GM12878 (cell line): ENCODE results near the gene HERC2. TPM values are rescaled to one million over a fixed set of nuclear protein-coding genes. Genes with fewer than 3 reads are reported as not detected.

Experiments
- BHLHE40 ChIP-seq, 2 experiments: fragments of 450-650 bp in 1 of 2; IDR thresholded peaks; 2 replicates each; pipeline ENCODE4 v1.6.1; 2011 to 2017; ENCODE audit warnings: low read depth in 2 of 2, borderline replicate concordance in 1 of 2, improper control_type of control experiment in 1 of 2, low read length in 1 of 2, mild to moderate bottlenecking in 1 of 2
- CHD4 ChIP-seq: fragments of 200-600 bp; sonication (generic); IDR thresholded peaks from 2 replicates; pipeline ENCODE4 v1.6.1; 2016; ENCODE audit warnings: mild to moderate bottlenecking
- EED ChIP-seq: sonication (generic); IDR thresholded peaks from 2 replicates; pipeline ENCODE4 v1.6.1; 2016; ENCODE audit warnings: antibody characterized with exemption, low read depth
- LARP7 ChIP-seq: fragments of 450-650 bp; IDR thresholded peaks from 2 replicates; pipeline ENCODE4 v1.6.1; 2017; ENCODE audit warnings: mild to moderate bottlenecking
- MYC ChIP-seq: IDR thresholded peaks from 2 replicates; pipeline ENCODE4 v1.6.1; 2011; ENCODE audit warnings: mild to moderate bottlenecking, low read length, moderate library complexity, inconsistent platforms; ENCODE audit not compliant: insufficient read depth, insufficient replicate concordance, insufficient read length, severe bottlenecking
- SMAD5 ChIP-seq: IDR thresholded peaks from 2 replicates; pipeline ENCODE4 v1.6.1; 2016; ENCODE audit warnings: antibody characterized with exemption, low read depth
- SREBF1 ChIP-seq: IDR thresholded peaks from 2 replicates; pipeline ENCODE4 v1.6.1; 2012; ENCODE audit warnings: mild to moderate bottlenecking, low read length
- TAF1 ChIP-seq: IDR thresholded peaks from 2 replicates; pipeline ENCODE4 v1.6.1; 2011; ENCODE audit warnings: mild to moderate bottlenecking, low read depth, low read length, borderline replicate concordance
- YBX1 ChIP-seq: fragments of 450-650 bp; IDR thresholded peaks from 2 replicates; pipeline ENCODE4 v1.6.1; 2016; ENCODE audit warnings: antibody characterized with exemption
- polyA plus RNA-seq, 11 experiments: library from polyadenylated mRNA; depleted of rRNA in 4 of 11; unstranded in 6 of 11; stranded (reverse) in 5 of 11; fragments of >200 nt; fragmentation: Nextera tagmentation in 4 of 11; fragmentation: Illumina TruSeq in 1 of 11; extraction: Ambion mirVana in 4 of 11; extraction: Trizol in 1 of 11; gene quantifications; 1 replicate in 1 of 11; 2 replicates in 10 of 11; pipeline versions ENCODE4 v1.2.1 to v1.2.3, GENCODE V29; 2011 to 2016; ENCODE audit warnings: inconsistent platforms in 2 of 11, missing spikeins in 2 of 11, low read depth in 1 of 11
- total RNA-seq, 4 experiments: library from RNA; depleted of rRNA in 3 of 4; stranded (reverse); fragments of >200 nt in 3 of 4; fragmentation: Illumina TruSeq in 1 of 4; extraction: Trizol in 1 of 4; gene quantifications; 2 replicates each; pipeline versions ENCODE4 v1.2.1 to v1.2.3, GENCODE V29; 2013 to 2021
- TF ChIP-seq, protein P1 (sequence below): fragments of 450-650 bp; IDR thresholded peaks from 2 replicates; pipeline ENCODE4 v1.6.1; 2016; ENCODE audit warnings: mild to moderate bottlenecking, moderate library complexity, borderline replicate concordance
- TF ChIP-seq, protein P2 (sequence below), 3 experiments: IDR thresholded peaks in 2 of 3; conservative IDR thresholded peaks in 1 of 3; 2 replicates each; pipeline ENCODE4 v1.5.1; 2011; ENCODE audit warnings: low read depth in 3 of 3, low read length in 3 of 3, mild to moderate bottlenecking in 3 of 3, control low read depth in 2 of 3, moderate library complexity in 2 of 3, inconsistent platforms in 1 of 3, mixed read lengths in 1 of 3; ENCODE audit not compliant: control insufficient read depth in 2 of 3, insufficient read depth in 1 of 3; ENCODE audit errors: extremely low read depth in 1 of 3
- TF ChIP-seq, protein P3 (sequence below): IDR thresholded peaks from 2 replicates; pipeline ENCODE4 v1.6.1; 2011; ENCODE audit warnings: mild to moderate bottlenecking, low read depth, low read length, moderate library complexity; ENCODE audit not compliant: insufficient replicate concordance
- TF ChIP-seq, protein P4 (sequence below): fragments of 450-650 bp; IDR thresholded peaks from 2 replicates; pipeline ENCODE4 v1.6.1; 2017; ENCODE audit warnings: mild to moderate bottlenecking, moderate library complexity
- TF ChIP-seq, protein P5 (sequence below): IDR thresholded peaks from 2 replicates; pipeline ENCODE4 v1.6.1; 2012; ENCODE audit warnings: low read depth, low read length, improper control_type of control experiment
- TF ChIP-seq, protein P6 (sequence below): fragments of 450-650 bp; formaldehyde crosslinking; IDR thresholded peaks from 2 replicates; pipeline ENCODE4 v1.5.0; 2022; ENCODE audit warnings: mild to moderate bottlenecking, missing genetic modification characterization

The HERC2 gene
- total and polyA plus RNA-seq, 10 of the 15 experiments (the other 5 are each of a cell fraction or from before 2014, with no cell fraction given): 6.1 to 39.0 (median 24.0) TPM

DNA sequence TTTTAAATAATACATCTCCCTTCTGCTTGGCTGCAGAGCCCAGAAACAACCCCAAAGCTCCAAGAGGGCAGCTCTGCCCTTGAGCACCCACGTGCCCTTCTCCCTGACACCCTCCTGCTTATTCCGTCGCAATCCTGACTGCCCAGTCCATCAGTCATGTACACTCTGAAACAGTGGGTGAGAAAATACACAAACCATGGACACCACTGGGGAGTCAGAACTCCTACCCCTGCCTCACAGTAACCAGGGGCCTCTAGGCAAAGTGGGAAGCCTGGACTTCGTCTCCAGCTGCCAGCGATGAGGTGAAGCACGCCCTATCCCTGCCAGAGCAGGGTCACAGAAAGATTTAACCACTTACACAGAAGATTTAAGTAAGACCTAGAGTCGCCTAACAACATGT, 40.1 kb downstream of the HERC2 start (continued):
- TF ChIP-seq, protein P1, sequence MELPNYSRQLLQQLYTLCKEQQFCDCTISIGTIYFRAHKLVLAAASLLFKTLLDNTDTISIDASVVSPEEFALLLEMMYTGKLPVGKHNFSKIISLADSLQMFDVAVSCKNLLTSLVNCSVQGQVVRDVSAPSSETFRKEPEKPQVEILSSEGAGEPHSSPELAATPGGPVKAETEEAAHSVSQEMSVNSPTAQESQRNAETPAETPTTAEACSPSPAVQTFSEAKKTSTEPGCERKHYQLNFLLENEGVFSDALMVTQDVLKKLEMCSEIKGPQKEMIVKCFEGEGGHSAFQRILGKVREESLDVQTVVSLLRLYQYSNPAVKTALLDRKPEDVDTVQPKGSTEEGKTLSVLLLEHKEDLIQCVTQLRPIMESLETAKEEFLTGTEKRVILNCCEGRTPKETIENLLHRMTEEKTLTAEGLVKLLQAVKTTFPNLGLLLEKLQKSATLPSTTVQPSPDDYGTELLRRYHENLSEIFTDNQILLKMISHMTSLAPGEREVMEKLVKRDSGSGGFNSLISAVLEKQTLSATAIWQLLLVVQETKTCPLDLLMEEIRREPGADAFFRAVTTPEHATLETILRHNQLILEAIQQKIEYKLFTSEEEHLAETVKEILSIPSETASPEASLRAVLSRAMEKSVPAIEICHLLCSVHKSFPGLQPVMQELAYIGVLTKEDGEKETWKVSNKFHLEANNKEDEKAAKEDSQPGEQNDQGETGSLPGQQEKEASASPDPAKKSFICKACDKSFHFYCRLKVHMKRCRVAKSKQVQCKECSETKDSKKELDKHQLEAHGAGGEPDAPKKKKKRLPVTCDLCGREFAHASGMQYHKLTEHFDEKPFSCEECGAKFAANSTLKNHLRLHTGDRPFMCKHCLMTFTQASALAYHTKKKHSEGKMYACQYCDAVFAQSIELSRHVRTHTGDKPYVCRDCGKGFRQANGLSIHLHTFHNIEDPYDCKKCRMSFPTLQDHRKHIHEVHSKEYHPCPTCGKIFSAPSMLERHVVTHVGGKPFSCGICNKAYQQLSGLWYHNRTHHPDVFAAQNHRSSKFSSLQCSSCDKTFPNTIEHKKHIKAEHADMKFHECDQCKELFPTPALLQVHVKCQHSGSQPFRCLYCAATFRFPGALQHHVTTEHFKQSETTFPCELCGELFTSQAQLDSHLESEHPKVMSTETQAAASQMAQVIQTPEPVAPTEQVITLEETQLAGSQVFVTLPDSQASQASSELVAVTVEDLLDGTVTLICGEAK: no peak
- TF ChIP-seq, protein P2, sequence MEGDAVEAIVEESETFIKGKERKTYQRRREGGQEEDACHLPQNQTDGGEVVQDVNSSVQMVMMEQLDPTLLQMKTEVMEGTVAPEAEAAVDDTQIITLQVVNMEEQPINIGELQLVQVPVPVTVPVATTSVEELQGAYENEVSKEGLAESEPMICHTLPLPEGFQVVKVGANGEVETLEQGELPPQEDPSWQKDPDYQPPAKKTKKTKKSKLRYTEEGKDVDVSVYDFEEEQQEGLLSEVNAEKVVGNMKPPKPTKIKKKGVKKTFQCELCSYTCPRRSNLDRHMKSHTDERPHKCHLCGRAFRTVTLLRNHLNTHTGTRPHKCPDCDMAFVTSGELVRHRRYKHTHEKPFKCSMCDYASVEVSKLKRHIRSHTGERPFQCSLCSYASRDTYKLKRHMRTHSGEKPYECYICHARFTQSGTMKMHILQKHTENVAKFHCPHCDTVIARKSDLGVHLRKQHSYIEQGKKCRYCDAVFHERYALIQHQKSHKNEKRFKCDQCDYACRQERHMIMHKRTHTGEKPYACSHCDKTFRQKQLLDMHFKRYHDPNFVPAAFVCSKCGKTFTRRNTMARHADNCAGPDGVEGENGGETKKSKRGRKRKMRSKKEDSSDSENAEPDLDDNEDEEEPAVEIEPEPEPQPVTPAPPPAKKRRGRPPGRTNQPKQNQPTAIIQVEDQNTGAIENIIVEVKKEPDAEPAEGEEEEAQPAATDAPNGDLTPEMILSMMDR (IDR thresholded peaks at IDR 0.05 in 2 of 3, conservative IDR thresholded peaks at IDR 0.05 in 1 of 3; ENCODE audit: control insufficient read depth in 2 of 3, extremely low read depth in 1 of 3, insufficient read depth in 1 of 3, low read depth in 3 of 3, low read length in 3 of 3): no peak
- no peak for TF ChIP-seq YBX1
- TF ChIP-seq CHD4: no peak
- no peak for TF ChIP-seq BHLHE40 (IDR thresholded peaks at IDR 0.05; ENCODE audit: borderline replicate concordance in 1 of 2, low read depth in 2 of 2, low read length in 1 of 2)
- TF ChIP-seq EED: no peak
- TF ChIP-seq, protein P3, sequence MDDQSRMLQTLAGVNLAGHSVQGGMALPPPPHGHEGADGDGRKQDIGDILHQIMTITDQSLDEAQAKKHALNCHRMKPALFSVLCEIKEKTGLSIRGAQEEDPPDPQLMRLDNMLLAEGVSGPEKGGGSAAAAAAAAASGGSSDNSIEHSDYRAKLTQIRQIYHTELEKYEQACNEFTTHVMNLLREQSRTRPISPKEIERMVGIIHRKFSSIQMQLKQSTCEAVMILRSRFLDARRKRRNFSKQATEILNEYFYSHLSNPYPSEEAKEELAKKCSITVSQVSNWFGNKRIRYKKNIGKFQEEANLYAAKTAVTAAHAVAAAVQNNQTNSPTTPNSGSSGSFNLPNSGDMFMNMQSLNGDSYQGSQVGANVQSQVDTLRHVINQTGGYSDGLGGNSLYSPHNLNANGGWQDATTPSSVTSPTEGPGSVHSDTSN: no peak
- TF ChIP-seq SREBF1: no peak
- TF ChIP-seq, protein P4, sequence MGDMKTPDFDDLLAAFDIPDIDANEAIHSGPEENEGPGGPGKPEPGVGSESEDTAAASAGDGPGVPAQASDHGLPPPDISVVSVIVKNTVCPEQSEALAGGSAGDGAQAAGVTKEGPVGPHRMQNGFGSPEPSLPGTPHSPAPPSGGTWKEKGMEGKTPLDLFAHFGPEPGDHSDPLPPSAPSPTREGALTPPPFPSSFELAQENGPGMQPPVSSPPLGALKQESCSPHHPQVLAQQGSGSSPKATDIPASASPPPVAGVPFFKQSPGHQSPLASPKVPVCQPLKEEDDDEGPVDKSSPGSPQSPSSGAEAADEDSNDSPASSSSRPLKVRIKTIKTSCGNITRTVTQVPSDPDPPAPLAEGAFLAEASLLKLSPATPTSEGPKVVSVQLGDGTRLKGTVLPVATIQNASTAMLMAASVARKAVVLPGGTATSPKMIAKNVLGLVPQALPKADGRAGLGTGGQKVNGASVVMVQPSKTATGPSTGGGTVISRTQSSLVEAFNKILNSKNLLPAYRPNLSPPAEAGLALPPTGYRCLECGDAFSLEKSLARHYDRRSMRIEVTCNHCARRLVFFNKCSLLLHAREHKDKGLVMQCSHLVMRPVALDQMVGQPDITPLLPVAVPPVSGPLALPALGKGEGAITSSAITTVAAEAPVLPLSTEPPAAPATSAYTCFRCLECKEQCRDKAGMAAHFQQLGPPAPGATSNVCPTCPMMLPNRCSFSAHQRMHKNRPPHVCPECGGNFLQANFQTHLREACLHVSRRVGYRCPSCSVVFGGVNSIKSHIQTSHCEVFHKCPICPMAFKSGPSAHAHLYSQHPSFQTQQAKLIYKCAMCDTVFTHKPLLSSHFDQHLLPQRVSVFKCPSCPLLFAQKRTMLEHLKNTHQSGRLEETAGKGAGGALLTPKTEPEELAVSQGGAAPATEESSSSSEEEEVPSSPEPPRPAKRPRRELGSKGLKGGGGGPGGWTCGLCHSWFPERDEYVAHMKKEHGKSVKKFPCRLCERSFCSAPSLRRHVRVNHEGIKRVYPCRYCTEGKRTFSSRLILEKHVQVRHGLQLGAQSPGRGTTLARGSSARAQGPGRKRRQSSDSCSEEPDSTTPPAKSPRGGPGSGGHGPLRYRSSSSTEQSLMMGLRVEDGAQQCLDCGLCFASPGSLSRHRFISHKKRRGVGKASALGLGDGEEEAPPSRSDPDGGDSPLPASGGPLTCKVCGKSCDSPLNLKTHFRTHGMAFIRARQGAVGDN: no peak
- TF ChIP-seq, protein P5, sequence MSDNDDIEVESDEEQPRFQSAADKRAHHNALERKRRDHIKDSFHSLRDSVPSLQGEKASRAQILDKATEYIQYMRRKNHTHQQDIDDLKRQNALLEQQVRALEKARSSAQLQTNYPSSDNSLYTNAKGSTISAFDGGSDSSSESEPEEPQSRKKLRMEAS: no peak
- TF ChIP-seq SMAD5: no peak
- TF ChIP-seq MYC: no peak
- TF ChIP-seq, protein P6, sequence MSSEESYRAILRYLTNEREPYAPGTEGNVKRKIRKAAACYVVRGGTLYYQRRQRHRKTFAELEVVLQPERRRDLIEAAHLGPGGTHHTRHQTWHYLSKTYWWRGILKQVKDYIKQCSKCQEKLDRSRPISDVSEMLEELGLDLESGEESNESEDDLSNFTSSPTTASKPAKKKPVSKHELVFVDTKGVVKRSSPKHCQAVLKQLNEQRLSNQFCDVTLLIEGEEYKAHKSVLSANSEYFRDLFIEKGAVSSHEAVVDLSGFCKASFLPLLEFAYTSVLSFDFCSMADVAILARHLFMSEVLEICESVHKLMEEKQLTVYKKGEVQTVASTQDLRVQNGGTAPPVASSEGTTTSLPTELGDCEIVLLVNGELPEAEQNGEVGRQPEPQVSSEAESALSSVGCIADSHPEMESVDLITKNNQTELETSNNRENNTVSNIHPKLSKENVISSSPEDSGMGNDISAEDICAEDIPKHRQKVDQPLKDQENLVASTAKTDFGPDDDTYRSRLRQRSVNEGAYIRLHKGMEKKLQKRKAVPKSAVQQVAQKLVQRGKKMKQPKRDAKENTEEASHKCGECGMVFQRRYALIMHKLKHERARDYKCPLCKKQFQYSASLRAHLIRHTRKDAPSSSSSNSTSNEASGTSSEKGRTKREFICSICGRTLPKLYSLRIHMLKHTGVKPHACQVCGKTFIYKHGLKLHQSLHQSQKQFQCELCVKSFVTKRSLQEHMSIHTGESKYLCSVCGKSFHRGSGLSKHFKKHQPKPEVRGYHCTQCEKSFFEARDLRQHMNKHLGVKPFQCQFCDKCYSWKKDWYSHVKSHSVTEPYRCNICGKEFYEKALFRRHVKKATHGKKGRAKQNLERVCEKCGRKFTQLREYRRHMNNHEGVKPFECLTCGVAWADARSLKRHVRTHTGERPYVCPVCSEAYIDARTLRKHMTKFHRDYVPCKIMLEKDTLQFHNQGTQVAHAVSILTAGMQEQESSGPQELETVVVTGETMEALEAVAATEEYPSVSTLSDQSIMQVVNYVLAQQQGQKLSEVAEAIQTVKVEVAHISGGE (CRISPR knock-in tag): no peak
- TF ChIP-seq LARP7: no peak
- TF ChIP-seq TAF1: no peak
